Immature natural killer cell (primary cell): ENCODE measurements around the gene TTLL8. TPM values are rescaled to one million over a fixed set of nuclear protein-coding genes. Genes with fewer than 3 reads are reported as not detected.

ENCODE experiments used
- DNase-seq, 3 donors: peaks; one replicate each; pipeline ENCODE4 v3.0.0; 2022; ENCODE audit warnings: mixed read lengths in 1 of 3
- H3K27ac Mint-ChIP-seq, 6 donors: one replicate each; pipeline ENCODE4 v1.8.0; 2020; ENCODE audit warnings: mixed read lengths in 6 of 6, mild to moderate bottlenecking in 5 of 6, inconsistent platforms in 4 of 6, moderate library complexity in 3 of 6
- H3K27me3 Mint-ChIP-seq, 3 donors: one replicate each; pipeline ENCODE4 v1.8.0; 2020 to 2021; ENCODE audit warnings: low read depth in 3 of 3, mild to moderate bottlenecking in 3 of 3, mixed read lengths in 3 of 3, moderate library complexity in 3 of 3, inconsistent platforms in 1 of 3
- H3K36me3 Mint-ChIP-seq, 3 donors: one replicate each; pipeline ENCODE4 v1.8.0; 2020; ENCODE audit warnings: mixed read lengths in 3 of 3, inconsistent platforms in 2 of 3, mild to moderate bottlenecking in 2 of 3
- H3K4me1 Mint-ChIP-seq, 2 donors: one replicate each; pipeline ENCODE4 v1.8.0; 2020; ENCODE audit warnings: inconsistent platforms in 2 of 2, mild to moderate bottlenecking in 2 of 2, mixed read lengths in 2 of 2, moderate library complexity in 1 of 2
- H3K4me3 Mint-ChIP-seq, 5 donors: one replicate each; pipeline ENCODE4 v1.8.0; 2020; ENCODE audit warnings: mild to moderate bottlenecking in 5 of 5, mixed read lengths in 5 of 5, inconsistent platforms in 3 of 5, moderate library complexity in 3 of 5
- H3K9me3 Mint-ChIP-seq, 6 donors: one replicate each; pipeline ENCODE4 v1.8.0; 2020; ENCODE audit warnings: mild to moderate bottlenecking in 6 of 6, mixed read lengths in 6 of 6, inconsistent platforms in 4 of 6, moderate library complexity in 3 of 6
- polyA plus RNA-seq, 3 donors: library from polyadenylated mRNA; unstranded; fragments of 300-500 nt; fragmentation: Illumina TruSeq; gene quantifications; one replicate each; pipeline ENCODE4 v1.2.3, GENCODE V29; 2021

The TTLL8 gene
- polyA plus RNA-seq, 3 donors from 2014 or later: not detected

GRCh38 chr22:50035976-50036724 lies 21.9 kb downstream of the TTLL8 start:
- H3K4me1 Mint-ChIP-seq: no peaks in the 10 kb centered on the region
- peaks cover 0 to 4% (median 4%) of the 10 kb centered on the region in 3 donors for H3K27me3 Mint-ChIP-seq
- no peaks in the 10 kb centered on the region for H3K36me3 Mint-ChIP-seq
- H3K27ac Mint-ChIP-seq: no peak overlapping the region
- H3K4me3 Mint-ChIP-seq: no peak overlapping the region
- peaks cover 0 to 4% (median under 1%) of the 10 kb centered on the region in 6 donors for H3K9me3 Mint-ChIP-seq
- no peak for DNase-seq

- H3K36me3 Mint-ChIP-seq: no peaks in the 10 kb centered on the region
- peak overlapping the region in 1 of 6 donors; percentile 26 for H3K27ac Mint-ChIP-seq
Measured at GRCh38 chr22:50035131-50035881, 22.8 kb downstream of the TTLL8 start.

GRCh38 chr22:50034126-50035081 lies 23.7 kb downstream of the TTLL8 start:
- Mint-ChIP-seq H3K4me3 (peak overlapping the region in 1 of 5 donors; percentile 36), H3K36me3 (no peaks in the 10 kb centered on the region), H3K4me1 (no peaks in the 10 kb centered on the region), H3K27ac (peak overlapping the region in 3 of 6 donors; percentile 6 to 62 (median 45)), H3K9me3 (peaks cover 0 to 2% (median under 1%) of the 10 kb centered on the region in 6 donors), H3K27me3 (peaks cover 0 to 7% (median 4%) of the 10 kb centered on the region in 3 donors)
- DNase-seq: peak in 1 of 3 donors; percentile 28

More at GRCh38 chr22:50035131-50035881, 22.8 kb downstream of the TTLL8 start:
- peaks cover 0 to 4% (median under 1%) of the 10 kb centered on the region in 6 donors for H3K9me3 Mint-ChIP-seq
- H3K4me3 Mint-ChIP-seq: no peak overlapping the region
- H3K27me3 Mint-ChIP-seq: peaks cover 0 to 4% (median 4%) of the 10 kb centered on the region in 3 donors
- H3K4me1 Mint-ChIP-seq: no peaks in the 10 kb centered on the region
- no peak for DNase-seq

GRCh38 chr22:50032941-50033601 lies 25.0 kb downstream of the TTLL8 start:
- DNase-seq: no peak
- Mint-ChIP-seq H3K4me1 (no peaks in the 10 kb centered on the region), H3K27me3 (peaks cover 3 to 9% (median 4%) of the 10 kb centered on the region in 3 donors), H3K36me3 (no peaks in the 10 kb centered on the region), H3K4me3 (no peak overlapping the region), H3K27ac (no peak overlapping the region), H3K9me3 (no peaks in the 10 kb centered on the region)

GRCh38 chr22:50032109-50032871 lies 25.8 kb downstream of the TTLL8 start:
- Mint-ChIP-seq H3K9me3 (no peaks in the 10 kb centered on the region), H3K4me3 (no peak overlapping the region), H3K27ac (no peak overlapping the region), H3K36me3 (no peaks in the 10 kb centered on the region), H3K27me3 (peaks cover 5 to 9% (median 5%) of the 10 kb centered on the region in 3 donors), H3K4me1 (peaks cover 0 to 1% of the 10 kb centered on the region in 2 donors)
- no peak for DNase-seq

- Mint-ChIP-seq H3K4me3 (no peak overlapping the region), H3K27ac (no peak overlapping the region), H3K4me1 (peaks cover 0 to 1% of the 10 kb centered on the region in 2 donors), H3K27me3 (peaks cover 5 to 9% (median 8%) of the 10 kb centered on the region in 3 donors), H3K9me3 (no peaks in the 10 kb centered on the region), H3K36me3 (no peaks in the 10 kb centered on the region)
- DNase-seq: no peak
Measured at GRCh38 chr22:50031189-50032091, 26.7 kb downstream of the TTLL8 start.

- Mint-ChIP-seq H3K4me1 (peaks cover 0 to 1% of the 10 kb centered on the region in 2 donors), H3K4me3 (no peak overlapping the region), H3K27ac (no peak overlapping the region), H3K9me3 (no peaks in the 10 kb centered on the region), H3K36me3 (no peaks in the 10 kb centered on the region), H3K27me3 (peaks cover 5 to 9% (median 8%) of the 10 kb centered on the region in 3 donors)
- DNase-seq: peak; percentile 70 to 75 (median 73)
Measured at GRCh38 chr22:50030297-50031188, 27.6 kb downstream of the TTLL8 start.

GRCh38 chr22:50027639-50028537 lies 30.2 kb downstream of the TTLL8 start:
- H3K27me3 Mint-ChIP-seq: peaks cover 5 to 6% (median 5%) of the 10 kb centered on the region in 3 donors
- H3K4me1 Mint-ChIP-seq: peaks cover 0 to 1% of the 10 kb centered on the region in 2 donors
- H3K27ac Mint-ChIP-seq: peak overlapping the region in 2 of 6 donors; percentile 55 to 61
- H3K36me3 Mint-ChIP-seq: no peaks in the 10 kb centered on the region
- H3K9me3 Mint-ChIP-seq: no peaks in the 10 kb centered on the region
- peak overlapping the region in 1 of 5 donors; percentile 13 for H3K4me3 Mint-ChIP-seq
- peak in 2 of 3 donors; percentile 44 to 46 for DNase-seq

- no peak for DNase-seq
Measured at GRCh38 chr22:50025993-50026392, 32.1 kb downstream of the TTLL8 start.

GRCh38 chr22:50022171-50022819 lies 35.8 kb downstream of the TTLL8 start:
- Mint-ChIP-seq H3K36me3 (no peaks in the 10 kb centered on the region), H3K27me3 (peaks cover 0 to 3% (median 3%) of the 10 kb centered on the region in 3 donors), H3K4me1 (peaks cover 0 to 17% of the 10 kb centered on the region in 2 donors), H3K9me3 (no peaks in the 10 kb centered on the region), H3K27ac (no peak overlapping the region), H3K4me3 (no peak overlapping the region)
- no peak for DNase-seq

More at GRCh38 chr22:50025993-50026392, 32.1 kb downstream of the TTLL8 start:
- no peaks in the 10 kb centered on the region for H3K36me3 Mint-ChIP-seq
- H3K4me1 Mint-ChIP-seq: peaks cover 0 to 1% of the 10 kb centered on the region in 2 donors
- H3K9me3 Mint-ChIP-seq: no peaks in the 10 kb centered on the region
- H3K27me3 Mint-ChIP-seq: peaks cover 5 to 6% (median 5%) of the 10 kb centered on the region in 3 donors
- H3K4me3 Mint-ChIP-seq: no peak overlapping the region
- no peak overlapping the region for H3K27ac Mint-ChIP-seq
